ENCODE data around the gene VAV2.

The VAV2 gene

DNA sequence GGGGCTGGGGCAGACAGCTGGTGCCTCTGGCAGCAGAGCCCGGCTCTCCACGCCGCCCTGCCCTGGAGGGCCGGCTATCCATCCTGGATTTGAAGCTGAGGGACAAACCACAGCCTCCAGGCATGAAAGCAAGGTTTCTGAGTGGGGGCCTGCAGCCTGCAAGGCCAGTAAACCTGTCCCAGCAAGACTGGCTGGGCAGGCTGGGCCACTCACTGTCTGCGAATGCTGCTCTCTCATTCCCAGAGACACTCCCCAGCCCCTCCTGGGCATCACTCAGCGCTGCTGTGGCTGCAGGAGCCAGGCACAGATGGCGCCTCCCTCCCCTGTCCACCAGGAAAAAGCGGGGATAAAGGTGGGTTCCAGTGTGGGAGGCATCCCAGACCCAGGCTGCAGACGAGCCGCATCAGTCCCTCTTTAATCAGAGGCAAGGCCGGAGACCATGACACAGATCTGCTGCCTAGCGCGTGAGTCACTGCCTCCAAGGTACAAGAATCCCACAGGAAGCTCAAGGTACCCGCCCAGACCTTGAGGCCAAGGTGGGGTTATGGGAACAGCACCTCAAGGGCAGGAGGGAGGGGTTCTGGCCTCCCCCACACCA is 118.0 kb downstream of the VAV2 start:
- no peak for DNase-seq (ENCODE audit: low spot score)

- no peak for DNase-seq (ENCODE audit: low spot score)
Observed at GRCh38 chr9:133873461-133873891, 118.6 kb downstream of the VAV2 start.

DNA sequence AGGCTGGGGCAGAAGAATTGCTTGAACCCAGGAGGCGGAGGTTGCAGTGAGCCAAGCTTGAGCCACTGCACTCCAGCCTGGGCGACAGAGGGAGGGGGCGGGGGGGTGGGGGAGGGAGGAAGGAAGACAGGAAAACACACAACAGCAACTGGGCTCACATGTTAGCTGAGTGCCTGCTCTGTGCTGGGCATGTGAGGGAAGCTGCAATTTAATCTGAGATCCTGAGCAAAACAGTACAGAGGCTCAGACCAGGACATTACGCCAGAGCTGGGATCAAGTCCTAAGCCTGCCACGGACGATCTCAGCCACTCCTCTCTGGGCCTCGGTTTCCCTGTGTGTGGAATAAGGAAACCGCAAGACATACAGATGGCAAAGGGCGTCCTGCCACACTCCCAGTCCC is 119.1 kb downstream of the VAV2 start:
- no peak for DNase-seq (ENCODE audit: low spot score)

DNA sequence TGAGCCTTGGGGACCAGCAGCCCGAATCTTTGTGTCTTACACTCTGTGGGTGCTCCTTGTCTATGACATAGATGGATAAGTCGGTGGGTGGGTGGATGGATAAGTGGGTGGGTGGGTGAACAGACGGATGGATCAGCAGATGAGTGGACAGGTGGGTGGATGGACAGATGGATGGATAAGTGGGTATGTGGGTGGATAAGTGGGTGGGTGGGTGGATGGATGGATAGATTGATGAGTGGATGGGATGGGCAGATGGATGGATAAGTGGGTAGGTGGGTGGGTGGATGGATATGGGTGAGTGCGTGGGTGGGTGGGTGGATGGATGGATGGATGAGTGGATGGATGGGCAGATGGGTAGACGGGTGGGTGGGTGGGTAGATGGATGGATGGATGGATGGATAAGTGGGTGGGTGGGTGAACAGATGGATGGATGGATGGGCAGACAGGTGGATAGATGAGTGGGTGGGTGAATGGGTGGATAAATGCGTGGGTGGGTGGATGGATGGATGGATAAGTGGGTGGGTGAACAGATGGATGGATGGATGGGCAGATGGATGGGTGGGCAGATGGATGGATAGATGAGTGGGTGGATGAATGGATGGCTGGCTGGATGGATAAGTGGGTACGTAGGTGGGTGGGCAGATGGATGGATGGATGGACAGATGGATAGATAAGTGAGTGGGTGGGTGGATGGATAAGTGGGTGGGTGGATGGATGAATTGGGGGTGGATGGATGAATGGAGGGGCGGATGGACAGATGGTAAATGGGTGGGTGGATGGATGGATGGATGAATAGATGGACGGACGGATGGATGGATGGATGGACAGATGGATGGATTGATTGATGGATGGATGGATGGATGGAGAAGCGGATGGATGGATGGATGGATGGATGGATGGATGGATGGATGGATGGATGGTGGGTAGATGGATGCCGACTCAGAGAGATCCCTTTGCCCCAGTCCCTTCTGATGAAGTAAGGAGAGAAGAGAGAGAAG is 121.2 kb downstream of the VAV2 start:
- DNase-seq (ENCODE audit: low spot score) = no peak

GRCh38 chr9:133869674-133870405 is 122.3 kb downstream of the VAV2 start:
- no peak for DNase-seq (ENCODE audit: low spot score)

DNA sequence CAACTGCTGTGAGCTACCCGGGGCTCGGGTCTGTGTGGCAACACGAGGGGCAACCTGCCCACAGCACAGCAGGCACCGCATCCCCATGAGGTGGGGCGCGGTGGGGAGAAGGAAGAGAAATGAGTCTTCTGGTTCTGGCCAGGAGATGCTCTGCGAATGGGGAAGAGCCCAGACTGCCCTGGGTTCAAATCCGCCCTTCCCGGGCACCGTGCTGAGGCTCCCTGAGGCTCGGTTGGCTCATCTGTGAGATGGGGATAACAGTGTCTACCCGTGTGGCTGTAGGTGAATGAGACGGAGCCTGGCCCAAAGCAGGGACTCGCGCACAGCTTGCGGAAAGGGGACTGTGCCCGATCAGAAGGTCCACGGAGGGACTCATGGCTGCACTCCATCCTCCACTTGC is 123.9 kb downstream of the VAV2 start:
- no peak for DNase-seq (ENCODE audit: low spot score)

DNA sequence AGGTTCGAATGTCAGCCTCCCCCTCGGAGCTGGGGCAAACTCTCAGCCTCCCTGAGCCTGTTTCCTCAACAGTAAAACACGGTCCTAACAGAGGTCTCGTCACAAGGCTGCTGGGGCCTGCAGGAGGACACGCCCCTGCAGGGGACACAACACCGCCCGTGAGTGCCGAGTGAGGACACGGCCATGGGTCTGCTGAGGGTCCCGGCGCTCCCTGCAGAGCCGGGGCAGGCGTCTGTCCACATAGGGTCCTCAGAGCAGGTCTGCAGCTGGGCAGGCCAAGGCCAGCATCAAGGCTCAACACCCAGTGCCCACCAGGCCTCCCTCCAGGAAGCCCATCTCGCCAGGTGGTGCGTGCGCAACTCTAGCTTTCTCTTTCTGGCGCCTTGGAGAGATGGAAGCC is 125.2 kb downstream of the VAV2 start:
- no peak for DNase-seq (ENCODE audit: low spot score)

- no peak for DNase-seq (ENCODE audit: low spot score)
Observed at GRCh38 chr9:133864011-133864410, 128.1 kb downstream of the VAV2 start.

DNA sequence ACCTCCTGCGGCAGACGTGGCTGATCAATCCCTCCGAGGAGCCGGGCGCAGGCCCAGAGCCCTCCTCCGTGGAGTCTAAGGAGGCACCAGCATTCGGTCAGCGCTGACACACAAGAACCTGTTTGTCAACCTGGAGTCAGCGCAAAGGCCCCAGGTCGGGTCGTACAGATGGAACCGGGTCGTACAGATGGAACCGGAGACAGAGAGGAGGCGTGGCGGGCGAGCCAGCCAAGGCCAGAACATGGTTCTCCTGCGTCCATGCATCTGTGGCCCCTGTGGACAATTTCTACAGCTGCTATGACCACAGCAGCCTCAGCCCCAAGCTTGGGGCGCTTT is 128.9 kb downstream of the VAV2 start:
- DNase-seq (ENCODE audit: low spot score) = no peak

GRCh38 chr9:133862585-133863256 is 129.4 kb downstream of the VAV2 start:
- DNase-seq (ENCODE audit: low spot score) = no peak

DNA sequence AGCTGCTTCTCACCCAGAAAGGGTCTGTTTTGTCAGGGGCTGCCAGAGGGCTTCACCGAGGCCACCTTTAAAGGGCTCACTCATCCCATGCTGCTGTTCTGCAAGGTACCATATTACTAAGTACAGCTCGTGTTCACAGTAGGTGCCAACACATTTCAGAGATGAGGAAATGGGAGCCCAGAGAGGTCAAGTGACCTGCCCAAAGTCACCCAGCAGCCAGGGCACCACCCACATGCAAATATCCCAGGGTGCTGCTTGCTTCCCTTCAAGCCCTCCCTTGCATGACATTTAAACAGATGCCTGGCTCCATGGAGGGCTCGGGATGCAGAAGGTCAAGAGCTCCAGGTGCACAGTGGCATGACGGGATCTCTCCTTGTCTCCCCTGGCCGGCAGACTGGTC is 130.4 kb downstream of the VAV2 start:
- DNase-seq (ENCODE audit: low spot score) = no peak

DNA sequence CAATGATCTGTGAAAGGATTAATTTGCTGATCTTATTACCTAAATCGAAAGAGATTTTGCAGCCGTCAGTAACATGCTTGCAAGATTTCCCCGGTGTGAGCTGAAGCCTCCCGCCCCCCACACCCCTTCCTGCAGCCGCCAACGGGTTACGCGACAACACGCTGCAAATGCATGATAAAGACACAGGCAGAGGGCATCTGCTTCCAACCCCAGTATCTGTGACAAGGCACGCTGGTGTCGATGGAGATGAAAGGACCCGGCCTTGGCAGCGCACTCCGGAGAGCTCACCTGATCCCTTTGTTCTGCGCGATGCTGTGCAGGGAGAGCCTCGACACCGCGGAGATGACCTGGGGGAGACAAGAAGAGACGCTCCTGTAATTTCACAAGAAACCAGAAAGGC is 131.0 kb downstream of the VAV2 start:
- no peak for DNase-seq (ENCODE audit: low spot score)

GRCh38 chr9:133858771-133859170 is 133.4 kb downstream of the VAV2 start:
- no peak for DNase-seq (ENCODE audit: low spot score)

GRCh38 chr9:133857639-133858038 is 134.5 kb downstream of the VAV2 start:
- no peak for DNase-seq (ENCODE audit: low spot score)

- DNase-seq (ENCODE audit: low spot score) = no peak
Observed at GRCh38 chr9:133856798-133857197, 135.3 kb downstream of the VAV2 start.

DNA sequence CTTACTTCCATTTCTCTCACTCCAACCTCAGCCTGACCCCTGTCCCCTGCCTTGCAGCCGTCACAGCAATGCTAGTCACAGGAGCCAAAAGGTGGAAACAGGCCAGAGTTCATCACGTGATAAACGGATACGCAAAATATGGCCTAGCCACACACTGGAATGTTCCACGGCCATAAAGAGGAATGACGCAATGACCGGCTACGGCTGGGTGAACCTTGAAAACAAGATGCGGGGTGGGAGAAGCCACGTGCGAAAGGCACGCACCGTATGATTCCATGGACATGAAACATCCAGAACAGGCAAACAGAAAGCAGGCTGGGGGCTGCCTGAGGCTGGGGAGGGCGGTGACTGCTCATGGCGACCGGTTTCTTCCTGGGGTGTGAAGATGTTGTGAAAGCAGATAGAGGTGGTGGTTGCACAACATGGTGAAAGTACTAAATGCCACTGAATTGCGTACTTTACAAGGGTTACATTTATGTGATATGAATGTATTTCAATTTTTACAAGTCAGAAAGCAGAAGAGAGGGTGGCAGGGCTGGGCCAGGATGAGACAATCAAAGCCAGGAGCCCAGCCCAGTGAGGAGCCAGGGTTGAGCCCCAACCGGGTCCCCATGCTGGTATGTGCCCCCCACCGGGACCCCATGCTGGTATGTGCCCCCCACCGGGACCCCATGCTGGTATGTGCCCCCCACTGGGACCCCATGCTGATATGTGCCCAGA is 136.2 kb downstream of the VAV2 start:
- no peak for DNase-seq (ENCODE audit: low spot score)

DNA sequence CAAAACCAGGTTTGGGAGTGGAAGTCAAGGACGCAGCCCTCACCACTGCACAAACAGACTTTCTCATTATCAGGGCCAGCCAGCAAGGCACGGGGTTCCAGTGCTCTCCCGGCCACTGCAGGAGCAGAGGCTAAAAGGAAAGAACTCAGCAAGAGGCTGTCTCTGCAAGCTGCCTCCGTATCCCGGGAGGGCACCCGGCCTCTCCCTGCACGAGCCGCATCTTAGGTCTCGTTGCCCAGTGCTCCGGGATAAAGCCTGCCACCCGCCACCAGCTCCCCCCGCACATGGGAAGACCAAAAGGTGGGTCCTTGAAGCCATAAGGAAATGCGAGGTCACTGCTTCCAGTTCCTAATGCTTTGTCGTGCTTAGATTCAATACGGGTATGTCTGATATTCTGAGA is 136.8 kb downstream of the VAV2 start:
- DNase-seq (ENCODE audit: low spot score) = no peak

GRCh38 chr9:133854765-133855164 is 137.4 kb downstream of the VAV2 start:
- DNase-seq (ENCODE audit: low spot score) = no peak

GRCh38 chr9:133854048-133854447 is 138.1 kb downstream of the VAV2 start:
- no peak for DNase-seq (ENCODE audit: low spot score)

DNA sequence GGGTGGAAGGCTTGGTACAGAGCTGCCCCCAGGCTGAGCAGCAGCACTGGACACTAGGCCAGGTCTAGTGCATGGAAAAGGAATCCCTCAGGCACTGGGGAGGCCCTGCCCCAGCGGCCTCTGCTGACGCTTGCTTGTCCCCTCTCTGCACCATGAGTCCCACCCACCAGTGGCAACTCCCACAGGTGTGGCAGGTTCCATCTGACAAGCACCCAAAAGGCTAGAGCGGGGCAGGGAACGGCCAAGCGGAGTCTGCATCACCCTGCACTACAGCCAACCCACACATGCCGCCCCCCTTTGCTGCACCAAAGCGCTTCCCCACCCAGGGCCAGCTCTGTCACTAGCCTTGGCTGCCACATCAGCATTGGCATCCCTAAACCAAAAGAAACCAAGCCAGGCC is 138.8 kb downstream of the VAV2 start:
- DNase-seq (ENCODE audit: low spot score) = no peak

DNA sequence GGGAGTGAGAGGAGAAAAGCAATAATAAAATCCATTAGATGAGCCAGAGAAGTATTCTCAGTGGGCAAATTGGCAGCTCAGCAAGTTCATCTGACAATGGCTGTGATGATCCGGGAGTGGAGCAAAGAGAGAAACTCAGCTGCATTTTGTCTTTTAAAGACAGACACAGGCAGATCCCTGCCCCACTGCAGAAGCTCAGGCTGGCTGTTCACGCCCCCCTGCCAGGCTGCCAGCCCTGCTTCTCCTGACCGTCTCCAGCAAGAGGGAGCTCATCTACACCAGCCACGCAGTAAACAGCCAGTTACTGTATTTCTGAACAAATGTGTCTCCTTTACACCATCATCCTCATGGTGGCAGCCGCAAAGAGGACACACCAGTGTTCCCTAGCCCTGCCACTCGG is 139.7 kb downstream of the VAV2 start:
- no peak for DNase-seq (ENCODE audit: low spot score)

GRCh38 chr9:133851693-133852092 is 140.4 kb downstream of the VAV2 start:
- no peak for DNase-seq (ENCODE audit: low spot score)

All from left forelimb (tissue), 1 donor.